Activated CD8-positive, alpha-beta memory T cell treated with anti-CD3 and anti-CD28 coated beads, Interleukin-2, amount 10 ng/mL, durations not matched to agents 7 days and 5 days (primary cell): Measurements from ENCODE around the gene NDE1. TPM values are rescaled to one million over a fixed set of nuclear protein-coding genes. Genes with fewer than 3 reads are reported as not detected.
A peak's percentile ranks its signal among the peaks of the same experiment; 100 is the strongest.
"Not testable (repeated sequence)": the region's sequence is repeated elsewhere in the genome, so short reads cannot be mapped to it uniquely, and the experiment has no call there.

Experiments used
- ATAC-seq: fragments of 150-1000 bp; cut with Tn5 transposase; one replicate; pipeline ENCODE4 v1.10.0; 2021; ENCODE audit warnings: moderate library complexity
- CTCF ChIA-PET: fragments of 350-600 bp; sonication (Branson Sonifier 250); formaldehyde crosslinking; loops from one replicate; lab custom pipeline; 2021; ENCODE audit warnings: antibody characterized with exemption; lab: Charles Lee
- DNase-seq: peaks from one replicate; pipeline ENCODE4 v3.0.0-alpha.2; 2020
- H3K27ac Mint-ChIP-seq: one replicate; pipeline ENCODE4 v1.8.0; 2021; ENCODE audit warnings: mild to moderate bottlenecking, mixed read lengths
- H3K27me3 Mint-ChIP-seq: one replicate; pipeline ENCODE4 v1.8.0; 2021; ENCODE audit warnings: mixed read lengths
- H3K36me3 Mint-ChIP-seq: one replicate; pipeline ENCODE4 v1.8.0; 2021; ENCODE audit warnings: mild to moderate bottlenecking, mixed read lengths
- H3K4me1 Mint-ChIP-seq: one replicate; pipeline ENCODE4 v1.8.0; 2021; ENCODE audit warnings: mixed read lengths
- H3K4me3 Mint-ChIP-seq: one replicate; pipeline ENCODE4 v1.8.0; 2021; ENCODE audit warnings: mild to moderate bottlenecking, moderate library complexity, mixed read lengths
- H3K9me3 Mint-ChIP-seq: one replicate; pipeline ENCODE4 v1.8.0; 2022; ENCODE audit warnings: low read depth, mixed read lengths
- total RNA-seq, 2 experiments: library from RNA; stranded (reverse); gene quantifications; one replicate each; pipeline ENCODE4 v1.2.3, GENCODE V29; 2021

NDE1 gene
- total RNA-seq, 2 experiments from 2014 or later = 127 to 138 TPM

- Mint-ChIP-seq H3K9me3 (no peaks in the 10 kb centered on the region), H3K36me3 (peaks cover 48% of the 10 kb centered on the region), H3K4me1 (peaks cover 71% of the 10 kb centered on the region), H3K4me3 (peak overlapping the region; percentile 59), H3K27me3 (no peaks in the 10 kb centered on the region), H3K27ac (peak overlapping the region; percentile 86)
- ATAC-seq (no peak), DNase-seq (no peak)
- CTCF ChIA-PET = interaction anchor here (0.8 kb wide), 1 partner anchor 33 kb away, joined by 3 read pairs; no protein-coding TSS in a partner anchor
Measured at GRCh38 chr16:15639061-15639568, 10.9 kb upstream of the NDE1 start.

- no peak for DNase-seq
- H3K4me1 Mint-ChIP-seq = peaks cover 67% of the 10 kb centered on the region
- ATAC-seq = no peak
- peak overlapping the region; percentile 86 for H3K4me3 Mint-ChIP-seq
- H3K27me3 Mint-ChIP-seq = no peaks in the 10 kb centered on the region
- H3K9me3 Mint-ChIP-seq = no peaks in the 10 kb centered on the region
- peaks cover 35% of the 10 kb centered on the region for H3K36me3 Mint-ChIP-seq
- CTCF ChIA-PET = interaction anchor here (1.3 to 2.4 kb wide), 2 partner anchors 29 to 217 kb away, joined by 3 to 5 read pairs; no protein-coding TSS in a partner anchor
- peak overlapping the region; percentile 98 for H3K27ac Mint-ChIP-seq
Measured at GRCh38 chr16:15640966-15641365, 9.1 kb upstream of the NDE1 start.

- no peak for DNase-seq
- ATAC-seq = no peak
- Mint-ChIP-seq H3K36me3 (peaks cover 26% of the 10 kb centered on the region), H3K27ac (peak overlapping the region; percentile 98), H3K27me3 (no peaks in the 10 kb centered on the region), H3K4me1 (peaks cover 57% of the 10 kb centered on the region), H3K9me3 (no peaks in the 10 kb centered on the region), H3K4me3 (peak overlapping the region; percentile 86)
- CTCF ChIA-PET = interaction anchor here (0.5 to 2.4 kb wide), 17 partner anchors 9 to 227 kb away, joined by 3 to 9 read pairs (median 3); no protein-coding TSS in a partner anchor
Measured at GRCh38 chr16:15641753-15642556, 8.1 kb upstream of the NDE1 start.

GRCh38 chr16:15642557-15643047 is 7.4 kb upstream of the NDE1 start:
- Mint-ChIP-seq H3K27ac (peak overlapping the region; percentile 98), H3K4me1 (peaks cover 51% of the 10 kb centered on the region), H3K9me3 (no peaks in the 10 kb centered on the region), H3K27me3 (no peaks in the 10 kb centered on the region), H3K36me3 (peaks cover 19% of the 10 kb centered on the region), H3K4me3 (peak overlapping the region; percentile 86)
- CTCF ChIA-PET = interaction anchor here (0.5 to 2.4 kb wide), 20 partner anchors 9 to 226 kb away, joined by 3 to 11 read pairs (median 3); no protein-coding TSS in a partner anchor
- ATAC-seq (peak; percentile 81), DNase-seq (peak; percentile 92)

- DNase-seq (peak; percentile 99), ATAC-seq (peak; percentile 76)
- Mint-ChIP-seq H3K27me3 (no peaks in the 10 kb centered on the region), H3K4me3 (peak within 1 kb of the TSS; percentile 86), H3K27ac (peak within 1 kb of the TSS; percentile 98), H3K4me1 (peaks cover 47% of the 10 kb centered on the region), H3K36me3 (peaks cover 15% of the 10 kb centered on the region), H3K9me3 (no peaks in the 10 kb centered on the region)
- CTCF ChIA-PET = interaction anchor here (0.6 to 2.4 kb wide), 19 partner anchors 8 to 245 kb away, joined by 3 to 11 read pairs (median 4); partner anchors contain the start of gene CEP20
Measured at GRCh38 chr16:15643048-15643945, 6.7 kb upstream of the NDE1 start, which contains the start of gene MARF1. Gene MARF1 (minus strand): TSS chr16:15643154. CDS start chr16:15639233, 3,921 bp downstream.

- Mint-ChIP-seq H3K4me1 (peaks cover 41% of the 10 kb centered on the region), H3K27ac (peak overlapping the region; percentile 98), H3K36me3 (peaks cover 9% of the 10 kb centered on the region), H3K4me3 (peak overlapping the region; percentile 86), H3K27me3 (no peaks in the 10 kb centered on the region), H3K9me3 (no peaks in the 10 kb centered on the region)
- ATAC-seq = no peak
- CTCF ChIA-PET = interaction anchor here (0.7 to 2.0 kb wide), 9 partner anchors 9 to 244 kb away, joined by 3 to 11 read pairs (median 3); partner anchors contain the start of gene CEP20
- DNase-seq = no peak
Measured at GRCh38 chr16:15643946-15644250, 6.1 kb upstream of the NDE1 start.

- DNase-seq (no peak), ATAC-seq (no peak)
- Mint-ChIP-seq H3K9me3 (no peaks in the 10 kb centered on the region), H3K27me3 (no peaks in the 10 kb centered on the region), H3K4me3 (peak overlapping the region; percentile 86), H3K4me1 (peaks cover 39% of the 10 kb centered on the region), H3K36me3 (peaks cover 6% of the 10 kb centered on the region), H3K27ac (peak overlapping the region; percentile 98)
- CTCF ChIA-PET = interaction anchor here (0.7 to 2.0 kb wide), 10 partner anchors 9 to 1725 kb away, joined by 3 to 11 read pairs (median 3); partner anchors contain the start of gene CEP20
Measured at GRCh38 chr16:15644267-15644961, 5.6 kb upstream of the NDE1 start.

GRCh38 chr16:15644962-15645465 is 5.0 kb upstream of the NDE1 start:
- H3K4me1 Mint-ChIP-seq = peaks cover 38% of the 10 kb centered on the region
- not testable (repeated sequence) for H3K9me3 Mint-ChIP-seq, ATAC-seq, H3K4me3 Mint-ChIP-seq, H3K36me3 Mint-ChIP-seq, H3K27ac Mint-ChIP-seq, H3K27me3 Mint-ChIP-seq, DNase-seq
- CTCF ChIA-PET = interaction anchor here (0.7 kb wide), 1 partner anchor 1726 kb away, joined by 4 read pairs; no protein-coding TSS in a partner anchor

- ATAC-seq = not testable (repeated sequence)
Measured at GRCh38 chr16:15646557-15647293, 3.3 kb upstream of the NDE1 start.

GRCh38 chr16:15647294-15648014 is 2.6 kb upstream of the NDE1 start:
- CTCF ChIA-PET = no interaction called here
- ATAC-seq (no peak), DNase-seq (no peak)
- no peaks in the 10 kb centered on the region for H3K27me3 Mint-ChIP-seq
- no peak overlapping the region for H3K4me3 Mint-ChIP-seq
- peaks cover 12% of the 10 kb centered on the region for H3K36me3 Mint-ChIP-seq
- peaks cover 31% of the 10 kb centered on the region for H3K4me1 Mint-ChIP-seq
- H3K9me3 Mint-ChIP-seq = no peaks in the 10 kb centered on the region
- H3K27ac Mint-ChIP-seq = no peak overlapping the region

More at GRCh38 chr16:15646557-15647293, 3.3 kb upstream of the NDE1 start:
- DNase-seq, H3K4me3 Mint-ChIP-seq, H3K36me3 Mint-ChIP-seq, H3K27me3 Mint-ChIP-seq, H3K9me3 Mint-ChIP-seq, H3K27ac Mint-ChIP-seq: not testable (repeated sequence)
- CTCF ChIA-PET = interaction anchor here (1.0 kb wide), 1 partner anchor 11 kb away, joined by 3 read pairs; no protein-coding TSS in a partner anchor
- H3K4me1 Mint-ChIP-seq = peaks cover 31% of the 10 kb centered on the region

- Mint-ChIP-seq H3K4me3 (no peak overlapping the region), H3K36me3 (peaks cover 17% of the 10 kb centered on the region), H3K9me3 (no peaks in the 10 kb centered on the region), H3K4me1 (peaks cover 38% of the 10 kb centered on the region), H3K27ac (no peak overlapping the region), H3K27me3 (no peaks in the 10 kb centered on the region)
- CTCF ChIA-PET = no interaction called here
- DNase-seq = no peak
- ATAC-seq = no peak
Measured at GRCh38 chr16:15648135-15648730, 1.8 kb upstream of the NDE1 start.
